PC-3 (cell line): ENCODE data around the gene SLCO3A1. TPM values are rescaled to one million over a fixed set of nuclear protein-coding genes. Genes with fewer than 3 reads are reported as not detected.

ENCODE experiments used
- ATAC-seq: fragments of 200-7000 bp; cut with Tn5 transposase; 2 replicates; pipeline ENCODE4 v1.9.1; 2020; ENCODE audit warnings: mild to moderate bottlenecking, moderate library complexity
- BruUV-seq: library from RNA; stranded (reverse); fragments of 400-500 nt; replicated peaks from 2 replicates; lab custom pipeline; 2021; lab: Mats Ljungman, UMichigan
- CTCF ChIA-PET: fragments of 300-600 bp; sonication (Branson Sonifier 250); formaldehyde crosslinking; loops from one replicate; lab custom pipeline; 2022; ENCODE audit warnings: antibody characterized with exemption; lab: Charles Lee
- POLR2A ChIA-PET: fragments of 300-600 bp; sonication (Branson Sonifier 250); formaldehyde crosslinking; loops from one replicate; lab custom pipeline; 2022; ENCODE audit warnings: antibody characterized with exemption; ENCODE audit not compliant: unreplicated experiment; lab: Charles Lee
- DNase-seq: peaks from one replicate; pipeline ENCODE4 v3.0.0-alpha.2; 2015
- H2AFZ ChIP-seq: fragments of 300-600 bp; sonication (generic); 2 replicates; pipeline ENCODE4 v1.6.0; 2016; ENCODE audit warnings: antibody characterized with exemption, low read length
- H3F3A ChIP-seq: fragments of 300-600 bp; sonication (generic); one replicate; pipeline ENCODE4 v1.6.0; 2017; ENCODE audit warnings: antibody characterized with exemption, low read length, control low read depth, mild to moderate bottlenecking; ENCODE audit not compliant: unreplicated experiment
- H3K27ac ChIP-seq: fragments of 300-600 bp; sonication (generic); 2 replicates; pipeline ENCODE4 v1.5.1; 2016; ENCODE audit warnings: mild to moderate bottlenecking, low read length
- H3K27me3 ChIP-seq: fragments of 300-600 bp; sonication (generic); 2 replicates; pipeline ENCODE4 v1.6.1; 2016; ENCODE audit warnings: low read length, mixed read lengths
- H3K36me3 ChIP-seq: fragments of 300-600 bp; sonication (generic); 2 replicates; pipeline ENCODE4 v1.6.1; 2016; ENCODE audit warnings: low read depth, mixed run types, low read length, mixed read lengths
- H3K4me1 ChIP-seq: fragments of 300-600 bp; sonication (generic); 2 replicates; pipeline ENCODE4 v1.5.1; 2016; ENCODE audit warnings: low read length; ENCODE audit not compliant: insufficient read depth
- H3K4me2 ChIP-seq: fragments of 300-600 bp; sonication (generic); 2 replicates; pipeline ENCODE4 v1.6.0; 2016; ENCODE audit warnings: low read length
- H3K4me3 ChIP-seq: fragments of 300-600 bp; sonication (generic); 2 replicates; pipeline ENCODE4 v1.5.1; 2016; ENCODE audit warnings: mild to moderate bottlenecking, low read length, mixed read lengths
- H3K79me2 ChIP-seq: fragments of 300-600 bp; sonication (generic); 2 replicates; pipeline ENCODE4 v1.6.1; 2017; ENCODE audit warnings: low read length, mixed read lengths
- H3K9ac ChIP-seq: fragments of 300-600 bp; sonication (generic); 2 replicates; pipeline ENCODE4 v1.6.0; 2016; ENCODE audit warnings: mild to moderate bottlenecking, low read length
- H3K9me2 ChIP-seq: fragments of 300-600 bp; sonication (generic); replicated peaks from 2 replicates; pipeline ENCODE4 v1.6.1; 2016; ENCODE audit warnings: mixed run types, low read length, mixed read lengths
- H3K9me3 ChIP-seq: fragments of 300-600 bp; sonication (generic); 2 replicates; pipeline ENCODE4 v1.6.1; 2016; ENCODE audit warnings: low read length, mixed read lengths
- H4K20me1 ChIP-seq: fragments of 300-600 bp; sonication (generic); 2 replicates; pipeline ENCODE4 v1.6.1; 2016; ENCODE audit warnings: low read length, mixed read lengths
- EZH2 ChIP-seq: fragments of 300-600 bp; sonication (generic); IDR thresholded peaks from one replicate; pipeline ENCODE4 v1.6.1; 2017; ENCODE audit warnings: antibody characterized with exemption, mild to moderate bottlenecking, low read length; ENCODE audit not compliant: unreplicated experiment
- EZH2phosphoT487 ChIP-seq: fragments of 300-600 bp; sonication (generic); IDR thresholded peaks from 2 replicates; pipeline ENCODE4 v1.6.1; 2018; ENCODE audit warnings: mild to moderate bottlenecking, antibody characterized with exemption, low read length, borderline replicate concordance
- intact Hi-C: fragments of 100-400 bp; cut with micrococcal nuclease; formaldehyde crosslinking; loops from 2 replicates; pipeline ENCODE4 v1.9.0; 2023
- total RNA-seq: library from RNA; depleted of rRNA; stranded (reverse); fragments of >200 nt; gene quantifications from 2 replicates; pipeline ENCODE4 v1.2.3, GENCODE V29; 2014
- TF ChIP-seq, protein P1 (sequence below): fragments of 300-600 bp; sonication (generic); conservative IDR thresholded peaks from 2 replicates; pipeline ENCODE4 v1.5.1; 2017; ENCODE audit warnings: antibody characterized with exemption, low read depth, mild to moderate bottlenecking, low read length

The SLCO3A1 gene
- total RNA-seq, 1 experiment from 2014 or later = 0.07 TPM

DNA sequence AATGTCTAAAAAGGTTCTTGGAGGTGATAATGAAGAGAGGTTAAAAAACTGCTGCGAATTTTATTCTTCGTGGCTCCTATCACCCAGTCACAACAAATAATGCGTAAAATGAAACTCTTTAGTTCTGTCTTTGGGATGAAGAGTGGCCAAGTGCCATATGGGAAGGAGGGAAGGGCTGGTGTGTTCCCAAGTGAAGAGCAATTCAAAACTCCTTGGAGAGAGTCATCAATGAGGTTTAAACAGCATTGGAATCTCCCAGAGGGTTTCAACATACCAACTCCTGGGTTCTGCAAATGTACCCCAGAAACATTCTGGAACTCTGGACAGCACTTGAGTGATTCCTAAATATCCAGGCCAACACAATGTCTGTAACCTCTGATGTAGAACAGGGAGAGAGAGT is 45.3 kb downstream of the SLCO3A1 start:
- TF ChIP-seq EZH2phosphoT487 (no peak), EZH2 (no peak)
- TF ChIP-seq, protein P1, sequence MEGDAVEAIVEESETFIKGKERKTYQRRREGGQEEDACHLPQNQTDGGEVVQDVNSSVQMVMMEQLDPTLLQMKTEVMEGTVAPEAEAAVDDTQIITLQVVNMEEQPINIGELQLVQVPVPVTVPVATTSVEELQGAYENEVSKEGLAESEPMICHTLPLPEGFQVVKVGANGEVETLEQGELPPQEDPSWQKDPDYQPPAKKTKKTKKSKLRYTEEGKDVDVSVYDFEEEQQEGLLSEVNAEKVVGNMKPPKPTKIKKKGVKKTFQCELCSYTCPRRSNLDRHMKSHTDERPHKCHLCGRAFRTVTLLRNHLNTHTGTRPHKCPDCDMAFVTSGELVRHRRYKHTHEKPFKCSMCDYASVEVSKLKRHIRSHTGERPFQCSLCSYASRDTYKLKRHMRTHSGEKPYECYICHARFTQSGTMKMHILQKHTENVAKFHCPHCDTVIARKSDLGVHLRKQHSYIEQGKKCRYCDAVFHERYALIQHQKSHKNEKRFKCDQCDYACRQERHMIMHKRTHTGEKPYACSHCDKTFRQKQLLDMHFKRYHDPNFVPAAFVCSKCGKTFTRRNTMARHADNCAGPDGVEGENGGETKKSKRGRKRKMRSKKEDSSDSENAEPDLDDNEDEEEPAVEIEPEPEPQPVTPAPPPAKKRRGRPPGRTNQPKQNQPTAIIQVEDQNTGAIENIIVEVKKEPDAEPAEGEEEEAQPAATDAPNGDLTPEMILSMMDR = no peak
- no peaks in the 10 kb centered on the region for H3K9me2 ChIP-seq
- no peak for DNase-seq
- H4K20me1 ChIP-seq = no peaks in the 10 kb centered on the region
- no peak overlapping the region for H3K9ac ChIP-seq
- H3F3A ChIP-seq = no peaks in the 10 kb centered on the region
- H3K27ac ChIP-seq = no peak overlapping the region
- H3K27me3 ChIP-seq = peaks cover 35% of the 10 kb centered on the region
- ChIA-PET POLR2A (no interaction called here), CTCF (no interaction called here)
- no TSS peak for BruUV-seq
- H3K4me1 ChIP-seq = no peaks in the 10 kb centered on the region
- no peaks in the 10 kb centered on the region for H3K9me3 ChIP-seq
- no peak overlapping the region for H3K4me3 ChIP-seq
- no peak for ATAC-seq
- H3K36me3 ChIP-seq = no peaks in the 10 kb centered on the region
- no peaks in the 10 kb centered on the region for H3K79me2 ChIP-seq
- no peak overlapping the region for H2AFZ ChIP-seq
- intact Hi-C loops = no loop called here
- no peak overlapping the region for H3K4me2 ChIP-seq

DNA sequence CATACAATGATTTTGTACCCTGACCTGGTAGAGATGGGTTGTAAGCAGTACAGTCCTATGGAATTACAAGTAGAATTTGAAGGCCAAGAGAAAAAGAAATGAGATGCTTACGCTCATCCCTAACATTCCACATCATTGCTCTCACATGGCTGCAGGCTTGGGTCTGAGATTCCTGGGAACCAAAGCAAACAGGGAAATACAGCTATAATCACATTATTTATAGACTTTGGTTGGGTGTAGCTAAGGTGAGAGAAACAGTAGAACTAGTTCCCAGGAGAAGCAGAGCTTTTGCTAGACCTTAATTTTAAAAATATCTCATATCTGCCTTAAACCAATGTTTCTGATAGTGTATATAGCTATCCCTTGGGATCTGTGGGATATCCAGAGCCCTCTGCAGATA is 51.4 kb downstream of the SLCO3A1 start:
- H3F3A ChIP-seq = no peaks in the 10 kb centered on the region
- DNase-seq = no peak
- H4K20me1 ChIP-seq = no peaks in the 10 kb centered on the region
- CTCF ChIA-PET = no interaction called here
- no peak overlapping the region for H3K9ac ChIP-seq
- H3K4me3 ChIP-seq = no peak overlapping the region
- POLR2A ChIA-PET = no interaction called here
- H3K9me2 ChIP-seq = no peaks in the 10 kb centered on the region
- intact Hi-C loops = no loop called here
- no TSS peak for BruUV-seq
- H3K4me1 ChIP-seq = no peaks in the 10 kb centered on the region
- TF ChIP-seq EZH2phosphoT487 = no peak
- no peak for ATAC-seq
- H2AFZ ChIP-seq = no peak overlapping the region
- peaks cover 49% of the 10 kb centered on the region; the same call in 1 of the 2 replicates for H3K27me3 ChIP-seq
- H3K27ac ChIP-seq = no peak overlapping the region
- H3K4me2 ChIP-seq = no peak overlapping the region
- H3K79me2 ChIP-seq = no peaks in the 10 kb centered on the region
- H3K36me3 ChIP-seq = no peaks in the 10 kb centered on the region
- H3K9me3 ChIP-seq = no peaks in the 10 kb centered on the region

DNA sequence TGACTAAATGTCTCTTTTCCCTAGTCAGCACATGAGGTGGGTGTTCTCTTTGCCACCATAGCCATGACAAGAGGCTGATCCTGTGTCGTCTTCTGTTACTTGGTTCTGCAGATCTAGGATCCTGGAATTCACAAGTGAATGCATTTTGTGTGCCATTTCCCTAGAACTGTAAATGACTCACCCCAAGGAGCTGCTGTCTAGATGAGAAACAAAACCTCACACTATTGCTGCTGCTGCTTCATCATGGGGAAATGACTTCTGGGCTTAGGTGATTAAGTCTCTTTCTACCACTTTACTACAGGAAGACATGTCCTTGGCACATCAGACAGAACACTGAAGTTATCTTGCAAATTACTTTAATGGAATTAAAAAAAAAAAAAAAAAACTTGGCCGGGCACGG is 54.9 kb downstream of the SLCO3A1 start:
- ATAC-seq (no peak), DNase-seq (peak; percentile 6)
- Histone ChIP-seq H3K79me2 (no peaks in the 10 kb centered on the region), H3K4me1 (no peaks in the 10 kb centered on the region), H2AFZ (no peak overlapping the region), H3K27me3 (peaks cover 39% of the 10 kb centered on the region), H3K27ac (no peak overlapping the region), H4K20me1 (no peaks in the 10 kb centered on the region), H3K9ac (no peak overlapping the region), H3K9me3 (no peaks in the 10 kb centered on the region), H3F3A (no peaks in the 10 kb centered on the region), H3K4me2 (no peak overlapping the region), H3K36me3 (no peaks in the 10 kb centered on the region), H3K4me3 (no peak overlapping the region), H3K9me2 (no peaks in the 10 kb centered on the region)
- intact Hi-C loops = no loop called here
- BruUV-seq = no TSS peak
- POLR2A ChIA-PET = no interaction called here
- TF ChIP-seq EZH2phosphoT487 (no peak), EZH2 (no peak)
- TF ChIP-seq, protein P1 = no peak
- CTCF ChIA-PET = no interaction called here
